ENCODE results near the gene NDUFA3. TPM values are rescaled to one million over a fixed set of nuclear protein-coding genes. Genes with fewer than 3 reads are reported as not detected.

The NDUFA3 gene
- total RNA-seq, 2 experiments from 2014 or later: 106 to 113 TPM

GRCh38 chr19:54133957-54134590 is 31.4 kb downstream of the NDUFA3 start:
- no peak overlapping the region for H3K4me3 Mint-ChIP-seq
- ChIA-PET POLR2A (no interaction called here), CTCF (no interaction called here)
- no peaks in the 10 kb centered on the region for H3K27me3 Mint-ChIP-seq
- peak overlapping the region; percentile 9 for H3K27ac Mint-ChIP-seq
- H3K9me3 Mint-ChIP-seq: no peaks in the 10 kb centered on the region
- peaks cover 21% of the 10 kb centered on the region for H3K4me1 Mint-ChIP-seq (ENCODE audit: low read depth)
- DNase-seq: no peak
- peaks cover 11% of the 10 kb centered on the region for H3K36me3 Mint-ChIP-seq
- intact Hi-C loops (cut with micrococcal nuclease): no loop called here

DNA sequence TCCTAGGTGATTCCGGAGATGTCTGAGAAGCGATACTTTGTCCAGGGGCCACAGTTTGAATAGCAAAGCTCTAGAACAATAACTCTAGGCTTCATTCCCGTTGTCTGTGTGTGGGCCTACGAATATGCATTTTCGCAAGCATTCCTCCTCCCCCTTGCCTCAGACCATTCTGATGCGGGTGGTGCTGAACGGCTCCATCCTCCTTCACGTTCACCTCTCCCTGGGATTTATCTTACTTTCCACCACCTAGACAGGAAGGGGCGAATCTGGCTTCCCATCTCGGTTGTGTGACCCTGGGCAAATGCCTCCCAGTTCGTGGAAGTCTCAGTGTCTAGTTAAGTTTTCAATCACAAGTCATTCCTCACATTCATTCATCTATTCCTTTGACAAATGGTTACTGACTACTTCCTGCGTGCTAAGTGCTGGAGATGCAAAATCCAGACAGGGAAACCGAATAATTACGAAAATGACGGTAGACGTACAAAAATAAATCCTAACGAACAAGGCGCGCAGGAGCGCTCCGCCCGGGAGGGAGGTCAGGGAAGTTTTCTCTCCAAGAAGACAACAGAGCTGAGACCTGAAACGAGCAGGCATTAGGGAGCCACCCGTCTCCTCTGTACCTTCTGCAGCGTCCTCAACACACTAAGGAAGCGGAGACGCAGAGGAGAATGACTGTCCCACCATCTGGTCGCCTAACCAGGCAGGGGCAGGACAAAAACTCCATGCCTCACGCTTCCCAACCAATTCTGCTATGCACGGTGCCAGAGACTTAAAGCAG is 33.6 kb downstream of the NDUFA3 start:
- peak overlapping the region; percentile 76 for H3K27ac Mint-ChIP-seq
- H3K4me3 Mint-ChIP-seq: peak overlapping the region; percentile 86
- CTCF ChIA-PET: interaction anchor here (1.1 to 1.6 kb wide), 3 partner anchors 24 to 53 kb away, joined by 3 to 9 read pairs (median 9); partner anchors contain the start of genes LENG1 and MBOAT7
- H3K27me3 Mint-ChIP-seq: no peaks in the 10 kb centered on the region
- POLR2A ChIA-PET: interaction anchor here (0.8 to 3.0 kb wide), 12 partner anchors 19 to 327 kb away, joined by 3 to 17 read pairs (median 6); partner anchors contain the start of genes LENG1, LENG9, MBOAT7 and MYADM
- peaks cover 8% of the 10 kb centered on the region for H3K36me3 Mint-ChIP-seq
- no peaks in the 10 kb centered on the region for H3K9me3 Mint-ChIP-seq
- no peak for DNase-seq
- intact Hi-C loops (cut with micrococcal nuclease): no loop called here
- peaks cover 42% of the 10 kb centered on the region for H3K4me1 Mint-ChIP-seq (ENCODE audit: low read depth)

GRCh38 chr19:54136864-54137698 is 34.4 kb downstream of the NDUFA3 start:
- no peaks in the 10 kb centered on the region for H3K9me3 Mint-ChIP-seq
- DNase-seq: peak; percentile 100
- ChIA-PET CTCF (interaction anchor here (0.6 to 1.6 kb wide), 6 partner anchors 19 to 129 kb away, joined by 3 to 9 read pairs (median 4); partner anchors contain the start of genes LENG1, MBOAT7, PRPF31 and TFPT), POLR2A (interaction anchor here (0.8 to 3.0 kb wide), 13 partner anchors 18 to 326 kb away, joined by 3 to 17 read pairs (median 5); partner anchors contain the start of genes LENG1, LENG9, MBOAT7 and MYADM)
- H3K4me3 Mint-ChIP-seq: peak overlapping the region; percentile 86
- no peaks in the 10 kb centered on the region for H3K27me3 Mint-ChIP-seq
- H3K4me1 Mint-ChIP-seq (ENCODE audit: low read depth): peaks cover 50% of the 10 kb centered on the region
- intact Hi-C loops (cut with micrococcal nuclease): loop anchor here (1.0 kb wide), 6 partner anchors 22 to 268 kb away; partner anchors contain the start of genes LENG1, NDUFA3, PRPF31 and TFPT
- H3K36me3 Mint-ChIP-seq: peaks cover 3% of the 10 kb centered on the region
- H3K27ac Mint-ChIP-seq: peak overlapping the region; percentile 76

DNA sequence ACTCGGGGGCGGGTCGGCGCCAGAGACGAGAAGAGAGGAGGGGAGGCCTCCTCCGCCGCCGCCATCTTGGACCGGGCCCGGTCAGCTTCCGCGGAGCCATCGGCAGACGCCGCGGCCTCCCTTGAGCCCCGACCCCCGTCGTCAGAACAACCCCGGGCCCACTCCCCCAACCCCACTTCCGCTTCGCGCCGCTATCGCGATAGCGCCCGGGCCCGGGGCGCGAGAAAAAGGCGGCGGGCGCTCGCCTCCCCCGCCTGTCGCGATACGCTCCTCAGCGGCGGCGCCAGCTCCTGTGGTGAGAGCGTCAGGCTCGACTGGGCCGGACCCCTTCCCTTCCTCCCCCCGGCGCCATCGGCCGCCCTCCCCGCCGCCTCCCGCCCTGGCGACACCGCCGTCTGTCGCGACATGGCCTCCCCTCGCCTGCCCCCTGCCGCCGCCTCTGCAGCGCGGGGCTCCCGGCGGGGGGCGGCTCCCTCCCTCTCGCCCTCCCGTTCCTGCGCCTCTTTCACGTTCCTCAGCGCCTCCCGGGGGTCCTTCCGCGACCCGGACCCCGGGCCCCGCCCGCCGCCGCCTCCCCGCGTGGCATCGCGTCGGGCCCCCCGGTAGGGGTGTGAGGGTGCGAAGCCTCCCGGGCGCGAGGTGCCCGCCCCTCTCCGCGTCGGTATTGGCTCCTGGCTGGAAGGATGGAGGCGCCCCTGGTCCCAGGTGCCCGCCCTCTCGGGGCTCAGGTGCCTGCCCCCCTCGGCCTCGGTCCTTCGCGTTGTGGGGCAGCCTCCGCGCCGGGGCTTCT is 35.2 kb downstream of the NDUFA3 start, which contains the start of gene CNOT3:
CNOT3 (plus strand) TSS at position 64 of the 790 bp plus-strand sequence. CDS start 5,217 bp downstream, outside the sequence.
- DNase-seq: peak; percentile 48
- Mint-ChIP-seq H3K36me3 (peaks cover 3% of the 10 kb centered on the region), H3K27ac (peak within 1 kb of the TSS; percentile 87), H3K4me3 (peak within 1 kb of the TSS; percentile 86), H3K4me1 (ENCODE audit: low read depth) (peaks cover 52% of the 10 kb centered on the region), H3K9me3 (no peaks in the 10 kb centered on the region), H3K27me3 (no peaks in the 10 kb centered on the region)
- CTCF ChIA-PET: interaction anchor here (0.6 to 1.6 kb wide), 6 partner anchors 20 to 128 kb away, joined by 3 to 9 read pairs (median 3); partner anchors contain the start of genes MBOAT7, PRPF31 and TFPT
- intact Hi-C loops (cut with micrococcal nuclease): loop anchor here (1.0 kb wide), 6 partner anchors 21 to 269 kb away; partner anchors contain the start of genes LENG1, NDUFA3, PRPF31 and TFPT
- POLR2A ChIA-PET: interaction anchor here (0.9 to 3.0 kb wide), 9 partner anchors 17 to 271 kb away, joined by 3 to 17 read pairs (median 7); partner anchors contain the start of genes LENG1, MBOAT7, MYADM and PRPF31

- CTCF ChIA-PET: interaction anchor here (0.8 to 1.1 kb wide), 2 partner anchors 20 to 22 kb away, joined by 3 read pairs; partner anchors contain the start of gene LENG1
- H3K4me3 Mint-ChIP-seq: peak overlapping the region; percentile 86
- intact Hi-C loops (cut with micrococcal nuclease): no loop called here
- DNase-seq: peak; percentile 54
- H3K4me1 Mint-ChIP-seq (ENCODE audit: low read depth): peaks cover 52% of the 10 kb centered on the region
- H3K27me3 Mint-ChIP-seq: no peaks in the 10 kb centered on the region
- no peaks in the 10 kb centered on the region for H3K9me3 Mint-ChIP-seq
- peak overlapping the region; percentile 87 for H3K27ac Mint-ChIP-seq
- H3K36me3 Mint-ChIP-seq: peaks cover 9% of the 10 kb centered on the region
- POLR2A ChIA-PET: interaction anchor here (0.6 to 3.0 kb wide), 3 partner anchors 22 to 69 kb away, joined by 3 to 11 read pairs (median 4); partner anchors contain the start of genes PRPF31 and TFPT
Measured at GRCh38 chr19:54138489-54139256, 36.0 kb downstream of the NDUFA3 start.

DNA sequence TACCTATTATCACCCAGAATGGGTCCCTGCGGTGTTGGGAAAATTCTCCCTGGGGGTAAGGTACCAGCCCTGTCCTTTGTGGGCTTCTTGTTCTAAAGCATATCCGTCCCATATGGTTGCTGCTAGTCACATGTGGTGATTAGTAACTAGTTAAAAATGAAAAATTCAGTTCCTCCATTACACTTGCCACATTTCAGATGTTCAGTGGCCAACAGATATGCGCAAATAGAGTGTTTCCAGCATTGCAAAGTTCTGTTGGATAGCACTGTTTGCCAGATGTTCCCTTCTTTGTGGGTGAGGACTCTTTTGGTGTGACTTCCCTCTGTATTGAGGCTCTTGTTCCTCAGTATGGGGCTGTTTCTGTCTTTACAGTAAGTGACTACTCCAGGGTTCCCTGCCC is 38.7 kb downstream of the NDUFA3 start:
- peaks cover 42% of the 10 kb centered on the region for H3K4me1 Mint-ChIP-seq (ENCODE audit: low read depth)
- CTCF ChIA-PET: interaction anchor here (1.0 kb wide), 1 partner anchor 18 kb away, joined by 3 read pairs; the partner anchor contains the start of gene LENG1
- no peak overlapping the region for H3K27ac Mint-ChIP-seq

DNA sequence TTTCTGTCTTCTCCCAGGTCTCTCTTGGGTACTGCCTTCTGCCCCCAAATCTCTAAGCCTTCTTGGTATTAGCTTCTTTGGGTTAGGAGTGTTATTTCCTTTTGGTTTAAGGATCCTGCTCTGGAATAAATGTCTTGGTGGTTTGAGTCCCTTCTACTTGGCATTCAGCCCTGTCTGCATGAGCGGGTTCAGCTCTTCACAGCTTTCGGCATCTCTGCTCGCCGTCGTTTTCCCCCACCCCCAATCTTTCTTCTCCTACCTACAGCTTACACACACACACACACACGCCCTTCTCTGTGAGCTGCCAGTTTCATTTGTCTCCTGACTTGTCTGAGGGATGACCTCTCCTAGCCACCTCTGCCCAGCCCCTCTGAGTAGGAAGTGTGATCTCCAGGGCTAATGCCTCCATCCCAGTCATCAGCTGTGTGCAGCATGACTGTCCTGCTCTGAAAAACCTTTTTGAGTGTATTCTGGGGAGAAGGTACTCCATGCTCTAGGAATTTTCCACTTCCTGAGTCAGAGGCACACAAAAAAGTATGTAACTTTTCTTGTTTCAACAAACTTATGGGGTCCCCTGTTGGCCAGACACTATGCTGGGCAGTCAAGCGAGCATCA is 39.6 kb downstream of the NDUFA3 start:
- CTCF ChIA-PET: interaction anchor here (1.0 kb wide), 1 partner anchor 17 kb away, joined by 3 read pairs; the partner anchor contains the start of gene LENG1
- Mint-ChIP-seq H3K27ac (peak overlapping the region; percentile 31), H3K36me3 (peaks cover 29% of the 10 kb centered on the region), H3K4me3 (no peak overlapping the region), H3K4me1 (ENCODE audit: low read depth) (peaks cover 37% of the 10 kb centered on the region), H3K9me3 (no peaks in the 10 kb centered on the region), H3K27me3 (no peaks in the 10 kb centered on the region)
- intact Hi-C loops (cut with micrococcal nuclease): no loop called here
- DNase-seq: no peak
- POLR2A ChIA-PET: interaction anchor here (0.7 kb wide), 1 partner anchor 296 kb away, joined by 3 read pairs; no protein-coding TSS in a partner anchor

More for the DNA sequence above, 38.7 kb downstream of the NDUFA3 start:
- POLR2A ChIA-PET: no interaction called here
- intact Hi-C loops (cut with micrococcal nuclease): no loop called here
- Mint-ChIP-seq H3K27me3 (no peaks in the 10 kb centered on the region), H3K36me3 (peaks cover 24% of the 10 kb centered on the region), H3K9me3 (no peaks in the 10 kb centered on the region), H3K4me3 (no peak overlapping the region)
- DNase-seq: no peak

DNA sequence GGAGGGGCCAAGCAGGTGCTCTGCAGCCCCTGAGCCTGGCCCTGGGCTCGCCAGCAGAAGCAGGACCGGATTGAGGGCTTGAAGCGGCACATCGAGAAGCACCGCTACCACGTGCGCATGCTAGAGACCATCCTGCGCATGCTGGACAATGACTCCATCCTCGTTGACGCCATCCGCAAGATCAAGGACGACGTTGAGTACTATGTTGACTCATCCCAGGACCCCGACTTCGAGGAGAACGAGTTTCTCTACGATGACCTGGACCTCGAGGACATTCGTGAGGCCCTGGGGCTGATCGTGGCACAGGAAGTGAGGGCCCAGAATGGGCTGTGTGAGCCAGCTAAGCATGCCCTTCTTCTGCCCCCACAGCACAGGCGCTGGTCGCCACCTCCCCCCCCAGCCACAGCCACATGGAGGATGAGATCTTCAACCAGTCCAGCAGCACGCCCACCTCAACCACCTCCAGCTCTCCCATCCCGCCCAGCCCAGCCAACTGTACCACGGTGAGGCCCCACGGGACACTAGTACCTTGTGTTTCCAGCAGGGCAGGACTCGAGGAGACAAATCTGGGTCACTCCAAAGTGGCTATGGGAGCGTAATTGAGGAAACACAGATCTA is 43.0 kb downstream of the NDUFA3 start:
- no peak for DNase-seq
- H3K9me3 Mint-ChIP-seq: no peaks in the 10 kb centered on the region
- no peak overlapping the region for H3K27ac Mint-ChIP-seq
- ChIA-PET CTCF (no interaction called here), POLR2A (no interaction called here)
- no peaks in the 10 kb centered on the region for H3K27me3 Mint-ChIP-seq
- H3K36me3 Mint-ChIP-seq: peaks cover 40% of the 10 kb centered on the region
- H3K4me3 Mint-ChIP-seq: no peak overlapping the region
- intact Hi-C loops (cut with micrococcal nuclease): no loop called here
- H3K4me1 Mint-ChIP-seq (ENCODE audit: low read depth): peaks cover 15% of the 10 kb centered on the region

- no peak overlapping the region for H3K4me3 Mint-ChIP-seq
- no peaks in the 10 kb centered on the region for H3K27me3 Mint-ChIP-seq
- H3K27ac Mint-ChIP-seq: no peak overlapping the region
- peaks cover 47% of the 10 kb centered on the region for H3K36me3 Mint-ChIP-seq
- intact Hi-C loops (cut with micrococcal nuclease): no loop called here
- CTCF ChIA-PET: interaction anchor here (0.6 kb wide), 1 partner anchor 55 kb away, joined by 3 read pairs; no protein-coding TSS in a partner anchor
- POLR2A ChIA-PET: no interaction called here
- no peaks in the 10 kb centered on the region for H3K4me1 Mint-ChIP-seq (ENCODE audit: low read depth)
- no peaks in the 10 kb centered on the region for H3K9me3 Mint-ChIP-seq
- no peak for DNase-seq
Measured at GRCh38 chr19:54147676-54148075, 45.0 kb downstream of the NDUFA3 start.
